Ramos (cell line): ENCODE measurements around the gene CLEC16A.

ENCODE experiments used
- in situ Hi-C: fragments of 300-500 bp; cut with MboI; formaldehyde crosslinking; loops from one replicate; pipeline ENCODE4 v1.14.3; 2022; ENCODE audit warnings: low sequenced_read_pairs; ENCODE audit not compliant: unreplicated experiment

CLEC16A gene

DNA sequence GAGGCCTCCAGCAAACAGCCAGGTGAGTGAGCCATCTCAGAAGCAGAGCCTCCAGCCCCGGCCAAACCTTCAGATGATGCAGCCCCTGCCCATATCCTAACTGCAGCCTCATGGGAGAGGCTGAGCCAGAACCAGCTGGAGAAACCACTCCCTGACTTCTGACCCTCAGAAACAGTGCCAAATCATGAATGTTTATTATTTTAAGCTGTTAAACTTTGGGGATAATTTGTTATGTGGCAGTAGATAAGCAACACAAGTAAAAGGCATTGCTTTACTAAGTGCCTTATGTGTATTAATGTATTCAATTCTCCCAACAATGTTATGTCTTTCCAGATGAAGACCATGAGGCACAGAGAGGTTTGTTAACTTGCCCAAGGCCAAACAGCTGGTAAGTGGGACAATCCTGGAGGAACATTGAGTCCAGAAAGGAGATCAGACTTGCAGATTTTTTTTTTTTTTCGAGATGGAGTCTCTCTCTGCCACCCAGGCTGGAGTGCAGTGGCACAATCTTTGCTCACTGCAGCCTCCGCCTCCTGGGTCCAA lies 252.0 kb downstream of the CLEC16A start:
- in situ Hi-C loops, result no loop called here

DNA sequence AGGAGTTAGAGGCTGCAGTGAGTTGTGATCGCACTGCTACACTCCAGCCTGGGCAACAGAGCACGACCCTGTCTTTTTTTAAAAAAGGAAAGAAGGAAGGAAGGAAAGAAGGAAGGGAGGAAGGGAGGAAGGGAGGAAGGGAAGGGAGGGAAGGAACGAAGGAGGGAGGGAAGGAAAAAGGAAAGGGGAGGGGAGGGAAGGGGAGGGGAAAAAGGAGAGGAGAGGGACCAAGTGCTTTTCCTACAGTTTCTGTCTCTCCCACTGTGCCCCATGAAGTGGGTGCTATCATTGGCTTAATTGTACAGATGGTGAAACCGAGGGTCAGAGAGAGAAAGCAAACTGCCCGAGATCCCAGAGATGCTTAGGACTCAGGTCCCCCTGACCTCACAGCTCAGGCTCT lies 254.0 kb downstream of the CLEC16A start:
- in situ Hi-C loops, result no loop called here

DNA sequence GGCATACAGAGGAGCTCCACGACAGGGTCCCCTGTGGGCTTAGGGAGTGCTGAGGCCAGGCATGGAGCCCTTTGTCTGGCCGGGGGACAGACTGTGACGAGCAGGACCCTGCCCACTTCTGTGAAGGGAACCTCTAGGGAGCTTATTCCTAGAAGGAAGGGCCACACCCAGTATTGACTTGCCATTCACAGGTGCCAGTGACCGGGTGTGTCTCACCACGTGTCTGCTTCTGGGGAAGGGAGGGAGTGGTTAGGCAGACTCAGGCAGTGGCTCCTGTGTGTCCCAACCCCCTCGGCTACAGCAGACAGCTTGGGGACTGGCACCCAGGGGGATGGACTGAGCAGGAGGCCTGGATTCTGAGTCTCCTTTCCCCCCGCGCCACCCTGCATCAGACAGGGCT lies 254.5 kb downstream of the CLEC16A start:
- in situ Hi-C loops, result no loop called here

DNA sequence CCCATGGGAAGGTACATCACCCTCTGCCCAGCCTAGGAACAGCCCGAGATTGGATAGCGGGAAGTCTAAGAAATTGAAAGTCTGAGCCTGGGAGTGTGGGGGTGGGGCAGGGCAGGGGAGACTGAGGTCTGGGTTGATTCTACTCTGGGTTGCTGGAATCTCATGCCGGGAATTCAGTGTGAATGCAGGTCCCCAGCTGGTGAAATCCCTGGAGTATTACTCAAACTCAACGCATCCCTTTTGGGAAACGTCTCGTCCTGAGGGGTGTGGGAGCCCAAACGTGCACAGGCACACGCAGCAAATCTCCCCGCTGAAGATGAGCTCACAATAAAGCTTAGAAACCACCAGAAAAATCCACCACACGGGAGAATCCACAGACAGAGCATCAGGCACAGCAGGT lies 256.2 kb downstream of the CLEC16A start:
- in situ Hi-C loops, result no loop called here

DNA sequence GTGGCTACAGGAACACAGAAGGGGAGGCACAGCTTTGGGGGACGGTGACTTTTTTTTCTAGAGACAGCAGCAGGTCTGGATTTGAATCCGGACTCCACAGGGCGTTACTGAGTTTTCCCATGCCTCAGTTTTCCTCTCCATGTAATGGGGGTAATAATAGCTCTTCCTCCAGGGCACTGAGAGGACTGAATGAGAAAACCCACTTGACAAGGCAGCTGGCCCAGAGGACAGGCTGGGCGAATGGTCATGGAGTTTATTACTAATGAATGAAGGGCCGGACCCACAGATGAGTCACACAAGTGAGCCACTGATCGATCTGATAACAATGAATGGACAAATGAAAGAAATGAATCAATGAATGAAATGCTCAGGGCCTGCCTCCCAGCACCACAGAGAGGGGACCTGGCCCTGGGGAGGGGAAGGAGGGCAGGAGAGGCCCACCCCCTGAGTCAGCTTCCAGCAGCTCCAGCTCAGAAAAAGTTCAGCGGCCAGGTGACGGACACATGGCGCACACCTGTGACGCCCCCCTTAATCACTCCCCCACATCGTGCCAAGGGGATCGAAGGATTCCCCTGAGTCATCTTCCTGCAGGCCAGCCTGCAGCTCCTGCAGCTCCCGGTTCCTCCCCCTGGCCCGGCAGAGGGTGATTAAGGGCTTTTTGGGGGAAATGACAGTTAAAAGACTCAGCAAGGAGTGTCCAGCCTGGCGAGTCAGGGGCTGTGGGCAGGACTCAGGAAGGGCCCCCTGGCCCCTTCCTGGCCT lies 257.3 kb downstream of the CLEC16A start:
- in situ Hi-C loops, result no loop called here

DNA sequence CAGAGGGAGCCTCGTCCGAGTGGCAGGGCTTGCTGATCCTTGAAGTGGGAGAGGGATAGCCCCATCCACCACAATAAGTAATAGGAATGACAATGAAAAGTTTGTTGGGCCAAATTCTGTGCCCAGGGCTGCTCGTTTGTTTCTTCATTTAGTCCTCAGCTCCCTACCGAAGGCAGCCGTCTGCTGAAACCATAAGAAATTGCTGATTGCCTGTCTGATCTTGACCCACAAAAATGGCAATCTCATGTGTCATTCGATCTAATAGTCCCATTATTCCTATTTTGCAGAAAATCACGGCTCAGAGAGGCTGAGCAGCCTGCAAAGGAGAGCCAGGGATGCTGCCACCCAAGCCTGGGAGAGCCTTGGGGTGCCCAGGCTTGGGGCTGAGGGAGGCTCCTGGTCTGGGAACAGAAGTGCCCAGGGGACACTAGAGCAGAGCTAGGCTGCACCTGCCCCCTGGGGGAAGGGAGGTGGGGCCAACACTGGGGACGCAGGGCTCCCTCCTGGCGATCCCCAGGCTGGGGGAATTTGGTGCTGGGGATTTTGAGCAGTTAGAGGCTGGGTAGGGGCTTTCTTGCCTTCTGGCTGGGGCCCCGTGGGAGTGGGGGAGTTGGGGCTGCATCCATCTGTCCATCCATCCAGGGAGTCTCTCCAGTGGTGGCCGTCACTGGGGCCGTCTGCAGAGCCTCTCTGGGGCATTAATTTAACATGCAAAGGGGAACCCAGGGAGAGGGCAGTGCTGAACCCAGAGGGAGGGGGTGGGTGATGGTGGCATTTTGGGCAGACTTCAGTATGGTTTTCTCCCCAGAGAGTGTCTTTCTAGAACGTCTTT lies 258.1 kb downstream of the CLEC16A start:
- in situ Hi-C loops, result no loop called here

DNA sequence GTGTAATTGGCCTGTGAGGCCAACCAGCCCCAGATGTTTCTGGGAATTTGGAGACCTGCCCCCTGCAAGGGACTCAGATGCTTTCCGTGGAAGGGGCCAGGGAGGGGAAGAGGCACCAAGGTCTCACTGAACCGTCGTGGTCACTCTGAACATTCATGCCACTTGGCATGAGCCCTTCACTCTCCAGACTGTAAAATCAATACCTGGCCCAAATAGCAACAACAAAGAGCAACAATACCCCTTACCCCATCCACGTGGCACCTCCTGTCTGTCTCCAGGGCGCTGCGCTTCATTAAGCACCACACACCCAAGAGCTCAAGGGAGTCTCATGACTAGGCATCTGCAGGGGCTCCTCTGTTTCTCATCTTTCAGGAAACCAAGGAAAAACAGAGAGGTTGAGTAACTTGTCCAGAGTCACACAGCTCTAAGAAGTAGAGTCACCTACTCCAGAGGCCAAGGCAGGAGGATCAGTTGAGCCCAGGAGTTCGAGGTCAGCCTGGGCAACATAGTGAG lies 258.8 kb downstream of the CLEC16A start:
- in situ Hi-C loops, result no loop called here

DNA sequence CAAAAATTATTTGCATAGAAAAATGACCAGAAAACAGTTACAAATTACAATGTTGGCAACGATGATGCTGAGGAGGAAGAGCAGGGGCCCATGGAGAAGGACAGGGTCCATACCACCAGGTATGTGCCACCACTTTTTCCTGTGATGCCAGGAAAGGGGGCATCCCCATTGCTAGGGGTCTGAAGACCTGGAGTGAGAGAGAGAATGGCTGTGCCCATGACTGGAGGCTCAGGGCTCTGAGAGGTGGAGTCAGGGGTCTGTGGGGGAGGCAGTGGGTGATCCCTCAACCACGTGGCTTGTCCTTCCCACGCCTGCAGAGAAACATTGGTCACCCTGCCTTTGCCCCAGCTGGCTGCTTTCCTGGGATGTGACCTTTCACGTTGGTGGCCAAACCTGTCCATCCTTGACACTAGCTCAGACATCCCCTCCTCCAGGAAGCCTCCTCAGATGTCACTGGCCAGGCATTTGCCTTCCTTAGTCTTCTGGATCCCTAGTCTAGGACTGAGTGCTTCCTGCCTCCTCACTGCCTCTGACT lies 260.2 kb downstream of the CLEC16A start:
- in situ Hi-C loops, result no loop called here

DNA sequence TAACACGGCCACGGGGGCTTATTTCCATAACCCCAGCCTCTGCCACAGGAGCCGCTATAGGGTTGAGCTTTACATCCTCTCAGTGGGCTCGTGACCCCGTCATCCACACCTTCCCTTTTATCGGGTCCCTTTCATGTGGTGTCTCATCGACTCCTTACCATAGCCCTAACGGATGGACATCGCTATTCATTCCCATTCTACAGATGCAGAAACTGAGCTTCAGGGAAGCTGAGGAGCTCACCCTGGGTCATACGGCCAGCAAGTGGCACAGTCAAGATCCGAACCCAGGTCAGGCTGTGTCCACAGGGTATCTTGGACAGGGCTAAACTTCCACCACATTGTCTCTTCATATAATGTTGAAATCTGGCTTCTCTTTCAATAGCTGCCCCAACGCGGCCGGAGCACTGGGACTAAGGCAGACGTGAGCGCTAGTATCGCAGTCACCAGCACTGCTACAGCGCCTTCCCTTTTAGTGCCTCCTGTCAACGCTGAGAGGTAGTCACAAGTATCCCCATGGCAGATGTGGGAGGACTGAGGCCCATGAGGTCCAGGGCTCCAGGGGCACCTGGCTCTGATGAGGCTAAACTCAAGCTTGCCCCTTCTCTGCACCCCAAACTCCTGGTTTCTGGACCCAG lies 260.8 kb downstream of the CLEC16A start:
- in situ Hi-C loops, result no loop called here

DNA sequence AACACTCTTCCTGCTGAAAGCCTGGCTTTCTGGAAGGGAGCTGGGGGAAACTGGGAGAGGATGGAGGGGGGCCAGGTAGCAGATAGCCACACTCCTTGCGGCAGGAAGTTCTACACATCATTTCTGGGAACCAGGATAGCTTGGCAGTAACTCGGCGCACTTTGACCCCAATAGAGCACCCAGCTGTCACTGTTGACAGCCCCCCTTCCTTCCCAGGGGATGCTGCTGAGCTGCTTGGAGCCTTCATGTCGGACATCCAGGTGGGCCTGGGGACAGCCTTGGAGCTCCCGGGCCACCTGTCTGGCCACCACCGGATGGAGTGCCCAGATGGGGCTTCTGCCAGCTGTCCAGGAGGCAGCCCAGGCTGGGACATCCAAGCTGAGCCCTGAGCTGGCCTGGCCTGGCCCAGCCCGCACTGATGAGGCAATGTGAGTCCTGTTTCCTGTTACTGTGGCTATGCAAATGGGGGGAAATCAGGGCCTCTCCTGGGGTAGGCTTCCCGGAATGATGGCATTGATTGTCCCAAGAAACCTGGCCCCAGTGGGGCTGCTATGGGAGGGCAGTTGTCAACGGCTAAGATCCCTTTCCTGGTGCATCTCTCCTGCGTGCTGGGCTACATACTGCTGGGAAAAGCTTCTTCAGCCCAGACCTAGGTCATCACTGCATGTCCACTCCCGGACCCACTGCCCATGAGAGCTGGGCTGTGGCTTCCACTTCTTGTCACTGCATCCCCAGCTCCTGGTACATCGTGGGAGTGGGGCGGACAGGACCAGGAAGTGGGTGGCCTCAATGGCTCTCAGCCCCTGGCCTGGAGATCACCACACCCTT lies 261.6 kb downstream of the CLEC16A start:
- in situ Hi-C loops, result no loop called here

DNA sequence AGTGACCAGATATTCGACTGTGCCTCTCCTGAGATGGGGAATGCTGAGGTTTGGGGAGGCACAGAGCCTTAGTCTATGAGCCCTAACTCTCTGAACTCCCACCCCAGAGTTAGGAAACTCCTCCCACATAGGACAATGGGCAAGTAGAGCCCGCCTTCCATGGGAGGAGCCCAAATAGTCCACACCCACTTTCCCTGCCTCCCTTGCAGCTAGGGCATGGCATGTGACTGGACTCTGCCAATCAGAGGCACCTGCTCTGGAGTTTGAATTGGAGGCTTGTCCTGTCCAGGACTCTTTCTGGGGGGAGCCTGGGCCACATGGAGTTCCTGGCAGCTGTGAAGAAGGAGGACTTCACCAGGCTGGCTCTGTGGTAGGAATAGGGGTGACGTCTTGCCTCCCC lies 263.3 kb downstream of the CLEC16A start:
- in situ Hi-C loops, result no loop called here

DNA sequence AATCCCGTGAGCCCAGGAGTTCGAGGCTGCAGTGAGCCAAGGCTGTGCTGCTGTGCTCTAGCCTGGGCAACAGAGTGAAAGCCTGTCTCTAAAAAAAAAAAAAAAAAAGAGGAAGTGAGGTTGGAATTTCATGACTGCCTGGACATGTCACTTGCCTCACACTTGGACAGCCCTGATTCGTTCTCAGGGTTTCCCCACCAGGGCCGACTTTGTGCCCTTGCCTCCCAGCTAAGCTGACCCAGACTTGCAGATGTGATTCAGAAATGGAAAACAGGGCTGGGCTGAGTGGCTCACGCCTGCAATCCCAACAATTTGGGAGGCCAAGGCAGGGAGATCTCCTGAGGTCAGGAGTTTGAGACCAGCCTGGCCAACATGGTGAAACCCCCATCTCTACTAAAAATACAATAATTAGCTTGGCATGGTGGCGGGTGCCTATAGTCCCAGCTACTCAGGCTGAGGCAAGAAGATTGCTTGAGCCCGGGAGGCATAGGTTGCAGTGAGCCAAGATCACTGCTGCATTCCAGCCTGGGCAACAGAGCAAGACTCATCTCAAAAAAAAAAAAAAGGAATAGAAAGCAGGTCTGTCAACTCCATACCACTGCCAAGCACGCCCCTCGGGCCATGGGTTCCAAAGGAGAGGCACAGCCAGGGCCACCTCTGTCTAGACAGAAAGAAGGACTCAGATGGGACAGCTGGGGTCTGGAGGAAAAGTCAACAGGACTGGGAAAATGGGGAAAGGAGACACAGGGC lies 264.7 kb downstream of the CLEC16A start:
- in situ Hi-C loops, result no loop called here

DNA sequence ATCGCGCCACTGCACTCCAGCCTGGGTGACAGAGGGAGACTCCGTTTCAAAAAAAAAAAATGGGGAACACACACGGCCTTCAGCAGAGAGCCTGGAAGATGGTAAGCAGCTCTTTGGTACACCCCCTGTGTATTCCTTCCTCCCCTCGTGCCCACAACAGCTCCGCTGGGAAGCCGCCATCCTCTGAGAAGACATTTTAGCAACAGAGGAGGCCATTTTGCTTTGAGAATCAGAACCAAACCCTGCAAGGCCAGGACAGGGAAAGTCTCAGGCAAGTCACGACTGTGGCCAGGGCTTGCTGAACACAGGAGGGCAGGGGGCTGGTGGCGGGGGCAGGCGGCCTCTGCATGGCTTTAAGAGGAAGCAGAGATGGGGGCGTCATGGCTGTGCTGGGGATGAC lies 265.9 kb downstream of the CLEC16A start:
- in situ Hi-C loops, result no loop called here

DNA sequence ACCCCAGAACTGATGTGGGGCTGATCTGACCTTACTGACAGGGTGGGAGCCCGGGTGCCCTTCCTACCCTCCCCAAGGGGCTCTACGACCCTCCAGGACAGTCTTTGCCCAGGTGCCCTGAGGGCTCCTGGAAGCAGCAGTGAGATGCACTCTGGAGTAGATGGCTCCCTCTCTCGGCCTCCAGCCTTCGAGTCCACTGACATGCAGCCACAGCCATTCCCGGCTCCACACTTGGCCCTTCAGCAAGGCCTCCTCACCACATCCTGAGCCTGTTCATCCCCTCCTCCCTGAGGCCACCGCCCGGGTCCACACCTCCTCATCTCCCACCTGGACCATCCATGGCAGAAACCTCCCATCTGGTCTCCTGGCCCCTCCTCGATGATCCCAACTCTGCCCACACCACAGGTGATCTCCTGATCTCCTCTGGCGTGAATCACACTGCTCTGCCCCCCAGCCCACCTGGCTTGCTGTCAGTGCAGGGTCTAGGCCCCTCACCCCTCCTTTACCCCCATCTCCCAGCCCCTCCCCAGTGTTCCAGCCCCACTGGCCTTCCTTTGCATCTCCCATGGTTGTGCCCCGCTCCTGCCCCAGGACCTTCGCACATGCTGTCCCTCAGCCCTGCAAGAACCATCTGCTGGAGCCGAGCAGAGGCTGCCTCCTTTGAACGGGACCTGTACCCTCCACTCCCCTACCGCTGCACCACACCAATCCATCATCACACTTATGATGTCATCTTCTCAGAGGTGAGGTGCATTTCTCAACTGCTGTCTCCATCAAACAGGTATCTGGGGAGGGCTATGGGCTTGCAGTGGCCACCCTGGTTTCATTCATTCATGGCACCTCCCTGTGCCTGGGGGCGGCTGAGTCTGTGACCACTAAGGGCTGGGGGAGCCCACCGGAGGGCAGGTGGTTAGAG lies 267.0 kb downstream of the CLEC16A start:
- in situ Hi-C loops, result no loop called here

DNA sequence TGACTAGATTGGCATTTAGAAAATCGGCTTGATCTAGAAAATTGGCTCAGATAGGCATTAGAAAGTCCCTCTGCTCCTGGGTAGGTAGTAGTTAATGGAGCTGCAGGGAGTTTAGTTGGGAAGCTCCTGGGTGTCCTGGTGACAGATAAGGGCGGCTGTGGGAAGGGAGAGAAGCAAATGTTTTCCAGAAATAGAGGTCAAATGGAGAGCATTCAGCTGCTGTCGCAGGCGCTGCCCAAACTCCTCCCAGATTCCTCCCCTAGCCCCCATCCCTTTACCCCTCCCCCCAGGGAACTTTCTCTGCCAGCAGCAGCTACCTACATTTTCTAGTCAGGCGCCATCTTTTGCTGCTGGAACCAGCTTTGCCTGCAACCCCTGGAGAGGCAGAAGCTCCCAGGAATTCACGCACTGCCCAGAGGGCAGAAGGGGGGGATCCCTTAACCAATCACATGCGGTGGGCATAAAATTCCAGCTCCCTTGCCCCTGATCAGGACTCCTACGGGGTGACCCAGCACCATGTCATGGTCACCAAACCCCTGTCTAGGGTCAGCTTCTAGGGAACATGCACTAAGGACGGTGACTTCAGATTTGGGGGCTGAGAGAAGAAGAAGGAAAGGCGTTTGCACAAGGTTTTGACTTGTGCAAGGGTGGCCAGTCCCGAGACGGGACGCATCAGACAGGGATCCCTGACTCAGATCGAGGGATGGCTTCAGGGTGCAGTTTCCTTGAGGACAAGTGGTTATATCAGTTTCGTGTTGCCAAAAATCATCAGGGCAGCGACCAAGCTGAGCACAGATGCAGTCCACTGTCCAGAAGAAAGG lies 267.8 kb downstream of the CLEC16A start:
- in situ Hi-C loops, result no loop called here

DNA sequence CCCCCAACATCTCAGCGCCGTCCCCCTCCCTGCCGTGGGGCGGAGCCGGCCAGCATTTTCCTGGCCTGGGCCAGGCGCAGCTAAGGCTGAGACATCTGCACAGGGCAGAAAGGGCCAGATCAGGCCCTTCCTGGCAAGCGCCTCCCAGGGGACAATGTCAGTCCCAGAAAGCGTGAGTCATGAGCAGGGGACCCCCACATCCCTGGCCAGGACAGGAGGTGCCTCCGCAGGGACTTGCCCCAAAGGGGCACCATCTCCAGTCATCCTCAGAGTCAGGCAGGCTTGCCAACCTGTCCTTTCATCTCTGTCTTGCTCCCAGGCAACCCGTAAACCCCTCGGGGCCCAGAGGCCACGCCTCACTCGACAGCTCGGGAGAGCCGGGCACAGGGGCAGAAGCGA lies 268.4 kb downstream of the CLEC16A start:
- in situ Hi-C loops, result no loop called here

DNA sequence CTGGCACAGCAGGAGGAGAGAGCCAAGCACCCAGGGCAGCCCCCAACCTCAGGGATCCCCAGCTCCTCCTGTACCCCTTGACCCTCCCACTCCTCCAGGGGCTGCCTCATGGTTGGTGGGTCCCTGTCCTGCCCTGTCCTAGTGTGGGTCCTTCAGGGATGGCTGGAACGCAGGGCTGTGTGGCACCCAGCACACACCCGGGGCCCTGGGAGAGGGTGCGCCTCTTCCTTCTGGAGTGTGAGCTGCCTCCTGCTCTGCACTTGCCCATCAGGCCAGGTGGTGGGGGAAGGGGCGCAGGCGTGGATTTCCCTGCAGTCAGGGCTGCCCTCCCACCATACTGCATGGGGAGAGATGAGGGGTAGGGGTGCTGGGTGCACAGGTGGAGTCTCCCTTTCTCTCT lies 269.0 kb downstream of the CLEC16A start:
- in situ Hi-C loops, result no loop called here
